GM18526 (cell line): ENCODE measurements around the gene ADI1.

Experiments
- POLR2A ChIP-seq: IDR thresholded peaks from 3 replicates; pipeline ENCODE4 v1.6.1; 2011; ENCODE audit not compliant: insufficient read length; ENCODE audit errors: extremely low read depth

Gene ADI1

GRCh38 chr2:3465844-3466481 is 53.4 kb downstream of the ADI1 start:
- TF ChIP-seq POLR2A = no peak

- no peak for TF ChIP-seq POLR2A
Observed at GRCh38 chr2:3465328-3465727, 54.0 kb downstream of the ADI1 start.

DNA sequence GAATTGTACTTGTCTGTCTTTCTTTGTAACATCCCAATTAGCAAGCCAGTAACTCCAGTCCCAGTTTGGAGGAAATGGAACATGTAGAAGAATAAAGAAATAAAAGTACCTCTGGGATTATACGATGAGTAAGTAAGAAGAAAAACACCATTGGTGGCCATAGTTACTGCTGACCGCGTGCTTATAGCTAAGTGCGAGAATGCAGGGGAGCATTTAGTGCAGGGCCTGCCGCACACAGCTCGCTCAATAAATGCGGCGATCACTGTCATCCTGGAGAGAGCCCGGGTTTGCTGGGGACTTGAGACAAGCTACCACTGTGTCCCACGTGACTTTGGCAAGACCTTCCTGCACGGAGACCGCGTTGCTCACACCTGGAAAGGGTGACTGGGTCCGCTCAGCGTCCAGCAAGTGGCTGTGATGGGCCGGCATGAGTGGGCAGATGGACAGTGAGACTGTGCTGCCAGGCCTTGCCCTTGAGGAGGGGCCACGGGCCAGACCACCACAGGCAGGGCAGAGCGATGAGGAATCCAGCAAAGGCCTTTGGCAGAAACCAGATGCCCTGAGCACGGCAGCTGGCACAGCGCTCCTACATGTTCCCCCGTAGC is 54.8 kb downstream of the ADI1 start:
- no peak for TF ChIP-seq POLR2A

DNA sequence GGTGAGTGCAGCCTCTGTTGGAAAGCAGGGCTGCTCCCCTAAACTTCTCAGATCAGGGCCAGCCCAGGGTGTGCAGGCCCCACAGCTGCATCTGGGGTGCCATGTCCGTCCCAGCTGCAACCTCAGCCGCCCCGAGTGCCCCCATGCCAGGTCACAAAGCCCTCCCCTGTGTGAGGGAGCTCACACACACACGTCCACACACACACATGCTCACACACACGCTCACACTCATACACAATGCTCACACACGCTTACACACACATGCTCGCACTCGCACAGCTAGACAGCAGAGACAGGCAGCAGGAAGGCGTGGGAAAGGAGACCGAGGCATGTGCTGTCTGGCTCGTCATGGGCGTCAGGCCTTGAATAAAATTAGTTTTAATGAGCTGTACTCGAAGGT is 55.4 kb downstream of the ADI1 start:
- TF ChIP-seq POLR2A = no peak

- TF ChIP-seq POLR2A = no peak
Observed at GRCh38 chr2:3463186-3463835, 56.0 kb downstream of the ADI1 start.

- TF ChIP-seq POLR2A = no peak
Observed at GRCh38 chr2:3462493-3463104, 56.7 kb downstream of the ADI1 start.

- no peak for TF ChIP-seq POLR2A
Observed at GRCh38 chr2:3461801-3462492, 57.4 kb downstream of the ADI1 start.

DNA sequence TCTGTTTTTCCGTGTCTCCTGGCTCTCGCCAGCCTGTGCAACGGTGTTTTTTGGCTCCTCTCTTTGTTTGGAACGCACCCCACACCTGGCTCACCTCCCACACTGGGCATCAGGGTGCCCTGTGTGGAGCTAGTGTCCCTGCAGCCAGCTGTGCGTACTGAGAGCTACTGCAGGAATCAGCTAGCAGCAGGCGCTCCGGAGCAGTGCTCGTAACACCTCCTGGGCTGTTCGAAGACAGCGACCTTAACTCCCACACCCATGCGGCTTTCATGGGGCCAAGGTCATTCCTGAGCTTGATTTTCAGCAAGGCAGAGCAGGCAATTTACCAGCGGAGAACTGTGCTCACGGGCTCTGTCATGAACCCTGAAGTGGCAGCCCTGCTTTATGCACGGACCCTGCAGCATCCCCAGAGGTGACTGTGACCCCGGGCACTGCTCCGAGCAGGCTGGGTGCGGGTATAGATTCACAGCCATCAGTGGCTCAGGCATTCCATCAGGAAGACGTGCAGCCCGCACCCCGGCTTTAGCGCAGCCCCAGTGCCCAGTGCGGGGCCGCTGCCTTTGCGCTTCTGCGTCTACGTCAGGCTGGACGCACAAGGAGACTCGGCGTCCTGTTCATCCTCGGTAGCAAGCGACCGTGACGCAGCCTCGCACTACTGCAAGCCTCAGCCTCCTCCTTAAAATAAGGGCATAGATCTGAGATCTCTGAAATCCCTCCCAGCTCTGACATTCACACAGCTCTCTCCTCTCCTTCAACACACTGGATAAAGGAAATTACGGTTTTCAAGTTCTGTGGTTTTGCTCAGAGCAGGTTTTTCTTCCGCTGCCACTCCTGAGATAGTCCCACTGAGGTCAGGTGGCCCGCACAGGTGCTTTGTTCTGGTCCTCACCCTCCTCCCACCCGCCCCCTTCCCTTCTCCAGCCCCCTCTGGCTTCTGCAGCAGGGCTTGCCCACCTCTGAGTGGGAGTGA is 58.2 kb downstream of the ADI1 start:
- TF ChIP-seq POLR2A = no peak

- TF ChIP-seq POLR2A = no peak
Observed at GRCh38 chr2:3460156-3460555, 59.2 kb downstream of the ADI1 start.

- no peak for TF ChIP-seq POLR2A
Observed at GRCh38 chr2:3459185-3460015, 59.9 kb downstream of the ADI1 start.

DNA sequence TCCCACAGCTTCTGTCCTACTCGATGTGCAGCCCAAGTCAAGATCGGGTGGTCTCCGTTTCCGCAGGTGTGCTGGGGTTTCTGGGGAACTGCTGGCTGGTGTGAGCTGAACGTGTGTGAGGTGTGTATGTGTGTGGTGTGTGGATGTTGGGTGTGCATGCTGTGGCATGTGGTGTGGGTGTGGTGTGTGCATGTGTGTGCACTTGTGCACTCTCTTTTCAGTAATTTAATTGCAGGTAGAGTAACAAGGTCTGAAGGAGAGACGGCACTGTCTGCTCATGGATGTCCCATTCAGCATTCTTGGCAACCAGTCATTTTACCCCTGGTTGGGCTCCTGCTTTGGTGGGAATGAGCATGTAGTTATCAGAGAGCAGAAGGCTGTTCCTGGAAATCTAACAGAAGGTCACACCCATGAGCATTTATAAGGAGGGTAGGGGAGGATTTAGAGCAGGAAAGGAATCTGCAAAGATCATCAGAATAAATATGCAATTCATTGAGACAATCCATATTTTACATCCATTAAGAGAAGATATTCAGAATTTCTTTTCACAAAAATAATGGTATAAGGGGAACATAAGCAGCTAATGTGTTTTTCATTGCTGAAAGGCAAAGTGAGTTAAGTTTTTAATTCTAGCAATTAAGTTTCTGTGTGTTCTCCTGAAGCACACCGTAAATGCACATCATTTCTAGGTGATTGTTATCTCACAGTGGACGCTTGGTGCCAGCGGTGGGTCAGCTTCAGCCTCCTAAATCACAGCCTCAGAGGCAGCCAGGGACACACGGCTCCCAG is 60.7 kb downstream of the ADI1 start:
- TF ChIP-seq POLR2A = no peak

- no peak for TF ChIP-seq POLR2A
Observed at GRCh38 chr2:3457524-3458395, 61.6 kb downstream of the ADI1 start.
